Activated CD8-positive, alpha-beta memory T cell treated with anti-CD3 and anti-CD28 coated beads for 48 hours (primary cell): ENCODE results near the gene TLE1.

Source experiments
- DNase-seq, 3 experiments: peaks; one replicate each; pipeline ENCODE4 v3.0.0-alpha.2; 2020; ENCODE audit warnings: low read depth in 2 of 3, low spot score in 2 of 3

Gene TLE1

GRCh38 chr9:81550207-81550583 is 139.2 kb downstream of the TLE1 start:
- no peak for DNase-seq

- no peak for DNase-seq
Observed at GRCh38 chr9:81549500-81550206, 139.7 kb downstream of the TLE1 start.

- DNase-seq, result no peak
Observed at GRCh38 chr9:81548911-81549310, 140.4 kb downstream of the TLE1 start.

- DNase-seq, result no peak
Observed at GRCh38 chr9:81546489-81546888, 142.9 kb downstream of the TLE1 start.

- DNase-seq, result no peak
Observed at GRCh38 chr9:81543695-81544094, 145.7 kb downstream of the TLE1 start.

GRCh38 chr9:81542118-81542889 is 147.0 kb downstream of the TLE1 start:
- DNase-seq, result no peak

- DNase-seq, result no peak
Observed at GRCh38 chr9:81540142-81540710, 149.1 kb downstream of the TLE1 start.

GRCh38 chr9:81539317-81539716 is 150.0 kb downstream of the TLE1 start:
- DNase-seq, result no peak

GRCh38 chr9:81538890-81539289 is 150.5 kb downstream of the TLE1 start:
- no peak for DNase-seq

- no peak for DNase-seq
Observed at GRCh38 chr9:81537964-81538363, 151.4 kb downstream of the TLE1 start.

GRCh38 chr9:81536242-81537025 is 152.9 kb downstream of the TLE1 start:
- DNase-seq, result no peak

GRCh38 chr9:81535542-81536241 is 153.7 kb downstream of the TLE1 start:
- no peak for DNase-seq

GRCh38 chr9:81534138-81534875 is 155.0 kb downstream of the TLE1 start:
- DNase-seq, result no peak
